HG03066 (cell line): ENCODE measurements around the gene RCBTB1.
"Not testable (repeated sequence)": the region's sequence is repeated elsewhere in the genome, so short reads cannot be mapped to it uniquely, and the experiment has no call there.

Experiments
- ATAC-seq: cut with Tn5 transposase; IDR thresholded peaks from one replicate; pipeline ENCODE4 v1.9.1; 2021; ENCODE audit warnings: low read depth; ENCODE audit not compliant: unreplicated experiment

Gene RCBTB1

DNA sequence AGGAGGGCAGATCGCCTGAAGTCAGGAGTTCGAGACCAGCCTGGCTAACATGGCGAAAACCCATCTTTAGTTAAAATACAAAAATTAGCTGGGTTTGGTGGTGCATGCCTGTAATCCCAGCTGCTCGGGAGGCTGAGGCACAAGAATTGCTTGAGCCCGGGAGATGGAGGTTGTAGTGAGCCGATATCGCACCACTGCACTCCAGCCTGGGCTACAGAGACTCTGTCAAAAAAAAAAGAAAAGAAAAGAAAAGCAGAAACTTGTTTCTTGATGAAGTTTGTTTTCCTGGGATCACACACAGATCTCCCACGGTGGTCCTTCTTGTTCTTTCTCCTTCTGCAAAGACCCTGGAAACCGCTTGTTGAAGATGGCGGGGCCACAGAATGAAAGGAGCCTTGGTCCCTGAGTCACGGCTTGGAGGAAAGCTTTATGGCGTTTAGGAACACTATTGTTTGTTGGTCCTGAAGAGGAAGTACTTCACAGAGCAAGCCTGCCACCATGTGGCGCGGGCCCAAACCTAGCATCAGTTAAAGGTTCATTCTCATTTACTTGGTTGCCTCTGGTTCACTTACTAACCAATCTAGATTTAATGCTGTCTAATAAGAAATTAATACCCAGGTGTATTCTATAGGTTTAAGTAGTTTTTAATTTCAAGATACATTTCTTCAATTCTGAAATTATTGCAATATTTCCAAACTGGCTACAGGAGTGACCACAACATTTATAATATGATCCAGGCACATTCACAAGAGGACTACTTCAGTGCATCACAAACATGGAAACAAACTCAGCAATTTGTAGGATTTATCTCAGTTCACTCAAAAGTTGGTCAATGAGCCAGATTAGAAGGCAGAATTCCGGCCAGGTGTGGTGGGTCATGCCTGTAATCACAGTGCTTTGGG is 21.6 kb upstream of the RCBTB1 start:
- ATAC-seq: peak; percentile 96

DNA sequence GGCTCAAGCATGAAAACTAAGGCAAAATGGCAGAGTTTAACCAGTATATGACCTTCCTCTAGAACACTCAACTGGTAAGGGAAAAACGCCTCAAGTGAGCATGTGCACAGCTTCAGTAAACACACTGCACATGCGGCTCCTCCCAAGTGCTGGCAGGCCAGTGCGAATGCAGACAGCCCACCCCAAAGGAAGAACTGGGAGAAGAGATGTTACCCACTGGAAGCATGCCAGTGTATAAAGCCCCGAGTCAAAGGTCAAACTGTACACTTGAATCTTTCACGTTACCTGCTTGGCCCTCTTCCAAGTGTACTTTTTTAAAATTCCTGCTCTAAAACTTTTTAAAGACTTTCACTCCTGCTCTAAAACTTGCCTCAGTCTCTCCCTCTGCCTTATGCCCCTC is 19.2 kb upstream of the RCBTB1 start:
- ATAC-seq: no peak

- ATAC-seq: not testable (repeated sequence)
Observed at GRCh38 chr13:49602615-49603014, 17.3 kb upstream of the RCBTB1 start.

DNA sequence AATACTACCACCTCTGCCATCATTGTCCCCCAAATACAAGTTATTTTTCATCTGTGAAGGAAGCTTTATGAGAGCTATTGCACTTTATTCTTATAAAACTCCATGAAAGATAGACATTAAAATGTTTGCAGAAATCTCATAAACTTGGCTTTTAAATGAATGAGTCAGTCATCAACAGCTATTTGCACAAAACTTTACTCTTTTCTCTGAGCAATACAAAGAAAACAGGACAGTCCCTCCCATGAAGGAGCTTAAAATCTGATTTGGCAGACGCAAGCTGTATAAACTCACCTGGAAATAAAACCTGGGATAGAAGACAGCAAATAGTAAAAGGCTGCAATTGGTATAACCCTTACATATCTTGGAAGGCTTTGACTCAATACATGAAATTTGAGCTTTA is 16.6 kb upstream of the RCBTB1 start:
- no peak for ATAC-seq

- no peak for ATAC-seq
Observed at GRCh38 chr13:49597043-49597641, 11.8 kb upstream of the RCBTB1 start.

DNA sequence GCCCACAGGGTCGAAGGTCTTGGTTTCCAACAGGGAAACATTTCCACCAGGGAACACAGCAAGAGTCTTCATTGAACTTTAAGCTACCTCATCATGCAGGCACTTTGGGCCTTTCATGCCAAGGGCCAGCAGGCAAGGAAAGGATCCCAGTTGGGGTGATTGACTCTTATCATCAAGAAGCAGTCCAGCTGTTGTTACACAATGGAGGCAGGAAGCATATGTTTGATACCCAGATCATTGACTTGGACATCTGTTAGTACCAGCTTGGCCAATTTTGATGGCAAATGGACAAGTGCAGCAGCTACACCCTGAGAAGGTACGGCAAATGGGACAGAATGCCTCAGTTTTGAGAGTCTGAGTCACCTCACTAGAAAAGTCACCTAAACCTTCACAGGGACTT is 10.9 kb upstream of the RCBTB1 start:
- no peak for ATAC-seq

DNA sequence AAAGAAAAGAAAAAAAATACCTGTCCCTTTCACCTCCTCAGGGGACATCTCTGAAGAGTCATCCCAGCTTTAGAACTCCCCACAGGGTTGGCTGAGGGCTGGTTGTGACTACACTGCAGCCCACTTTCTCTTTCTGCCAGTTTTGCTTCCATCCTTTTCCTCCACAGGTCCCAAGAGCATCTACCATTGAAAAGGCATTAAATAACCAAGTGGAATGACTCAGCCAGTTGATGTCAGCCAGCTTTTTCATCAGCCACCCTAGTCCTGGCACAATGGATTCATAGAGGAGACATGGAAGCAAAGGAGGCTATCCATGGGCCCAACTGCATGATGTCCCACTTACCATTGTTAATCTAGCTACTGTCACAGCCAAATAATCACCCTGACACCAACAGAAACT is 9.2 kb upstream of the RCBTB1 start:
- no peak for ATAC-seq

GRCh38 chr13:49593876-49594275 is 8.5 kb upstream of the RCBTB1 start:
- ATAC-seq: not testable (repeated sequence)

DNA sequence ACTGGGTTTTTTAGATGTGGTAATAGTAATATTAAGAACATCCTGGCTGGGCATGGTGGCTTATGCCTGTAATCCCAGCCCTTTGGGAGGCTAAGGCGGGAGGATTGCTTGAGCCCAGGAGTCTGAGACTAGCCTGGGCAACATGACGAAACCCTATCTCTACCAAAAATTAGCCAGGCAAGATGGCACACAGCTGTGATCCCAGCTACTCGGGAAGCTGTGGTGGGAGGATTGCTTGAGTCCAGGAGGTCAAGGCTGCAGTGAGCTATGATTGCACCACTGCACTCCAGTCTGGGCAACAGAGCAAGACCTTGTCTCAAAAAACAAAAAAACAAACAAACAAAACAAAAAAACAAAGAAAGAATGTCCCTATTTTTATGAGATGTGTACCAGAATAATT is 5.4 kb upstream of the RCBTB1 start:
- ATAC-seq: not testable (repeated sequence)

GRCh38 chr13:49587311-49587847 is 2.0 kb upstream of the RCBTB1 start:
- ATAC-seq: no peak

GRCh38 chr13:49586717-49587116 is 1.4 kb upstream of the RCBTB1 start:
- no peak for ATAC-seq

DNA sequence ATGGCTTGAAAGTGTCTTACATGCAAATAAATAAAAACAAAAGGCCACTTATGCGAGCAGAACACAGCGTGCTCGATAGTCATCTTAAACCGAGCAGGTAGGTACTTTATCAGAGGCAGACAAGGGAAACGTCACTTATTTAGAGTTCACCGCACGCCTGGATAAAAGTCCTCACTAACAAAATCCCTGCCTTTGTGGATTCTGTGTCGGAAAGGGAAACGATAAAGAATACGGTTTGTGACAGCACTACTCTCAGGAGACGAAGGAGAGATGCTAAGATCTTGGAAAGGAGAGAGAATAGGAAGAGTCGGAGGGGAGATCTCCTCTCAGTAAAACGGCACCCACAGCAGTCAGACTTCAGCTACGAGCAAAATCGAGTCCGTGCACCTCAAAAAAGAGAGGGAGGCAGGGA is 581 bp downstream of the RCBTB1 start:
- ATAC-seq: peak; percentile 12

DNA sequence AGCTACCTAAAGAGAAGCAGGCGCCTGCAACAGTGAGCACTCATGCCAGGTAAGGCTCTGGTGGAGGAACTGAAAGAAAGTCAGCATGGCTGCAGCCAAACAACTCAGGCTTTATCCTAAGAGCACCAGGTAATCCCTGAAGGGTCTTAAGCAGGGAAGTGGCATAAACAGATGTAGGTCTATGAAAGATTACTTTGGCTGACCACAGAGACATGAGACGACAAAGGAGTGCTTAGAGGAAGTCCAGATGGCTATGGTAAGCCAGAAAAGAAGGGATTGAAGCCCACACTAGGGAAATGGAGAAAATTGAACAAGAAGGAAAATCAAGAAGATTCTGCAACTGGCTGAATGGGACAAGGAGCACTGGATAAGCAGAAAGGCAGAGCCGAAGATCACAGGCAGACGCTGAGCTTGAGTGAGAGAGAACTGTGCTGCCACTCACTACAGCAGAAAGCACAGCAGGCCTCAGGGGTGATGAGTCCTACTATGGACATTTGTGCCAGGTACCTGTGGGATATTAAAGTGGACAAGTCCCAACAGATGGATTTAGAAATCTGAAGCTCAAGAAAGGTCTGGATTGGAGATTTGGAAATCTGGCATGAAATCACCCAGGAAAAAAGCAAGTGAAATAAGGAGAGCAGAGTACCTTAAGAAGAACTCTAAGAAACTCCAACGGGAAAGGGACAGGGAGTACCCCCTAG is 4.2 kb downstream of the RCBTB1 start:
- no peak for ATAC-seq

GRCh38 chr13:49579501-49579900 is 5.9 kb downstream of the RCBTB1 start:
- no peak for ATAC-seq

GRCh38 chr13:49571299-49572240 is 13.8 kb downstream of the RCBTB1 start:
- ATAC-seq: no peak

GRCh38 chr13:49569993-49570689 is 15.2 kb downstream of the RCBTB1 start:
- no peak for ATAC-seq

DNA sequence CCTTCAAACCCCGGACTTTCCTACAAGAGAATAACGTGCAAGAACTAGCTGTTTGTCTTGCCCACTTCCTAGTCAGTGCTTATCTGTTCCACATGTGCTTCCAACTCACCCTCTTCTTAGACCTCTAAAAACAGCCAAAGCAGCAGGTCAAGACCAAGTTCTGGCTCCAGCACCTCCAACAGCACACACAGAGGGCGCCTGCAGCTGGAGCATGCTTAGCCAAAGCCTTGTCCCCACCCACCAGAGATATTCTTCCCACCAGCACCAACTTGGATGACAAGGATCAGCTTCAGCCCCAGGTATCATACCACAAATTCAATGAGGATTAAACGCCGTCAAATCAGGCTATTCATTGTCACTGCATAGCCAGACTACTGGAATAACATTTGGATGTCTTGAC is 17.9 kb downstream of the RCBTB1 start:
- ATAC-seq: no peak

DNA sequence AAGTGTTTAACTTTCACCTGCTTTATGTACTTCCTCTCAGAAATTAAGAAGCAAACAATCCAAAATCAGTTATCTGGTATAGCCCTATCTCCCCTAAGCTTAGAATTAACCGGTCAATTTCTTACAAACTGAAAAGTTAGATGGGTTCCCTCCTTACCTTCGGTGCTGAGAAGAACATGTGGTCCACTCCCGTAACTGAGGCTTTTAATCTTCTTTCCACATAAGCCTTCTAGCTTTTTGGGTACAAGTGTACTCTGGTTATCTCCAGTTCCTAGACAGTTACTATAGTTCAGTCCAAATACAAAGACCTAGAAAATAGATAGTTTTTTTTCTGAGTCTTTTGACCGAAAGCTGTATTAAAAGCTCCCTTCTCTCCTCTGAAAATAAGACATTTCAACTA is 18.9 kb downstream of the RCBTB1 start:
- no peak for ATAC-seq

- not testable (repeated sequence) for ATAC-seq
Observed at GRCh38 chr13:49565461-49565860, 19.9 kb downstream of the RCBTB1 start.
